Measurements from ENCODE around the gene TIGD3. TPM values are rescaled to one million over a fixed set of nuclear protein-coding genes. Genes with fewer than 3 reads are reported as not detected.

The TIGD3 gene
- total RNA-seq, 4 donors from 2014 or later: 0.30 to 0.59 TPM; not detected in 2

DNA sequence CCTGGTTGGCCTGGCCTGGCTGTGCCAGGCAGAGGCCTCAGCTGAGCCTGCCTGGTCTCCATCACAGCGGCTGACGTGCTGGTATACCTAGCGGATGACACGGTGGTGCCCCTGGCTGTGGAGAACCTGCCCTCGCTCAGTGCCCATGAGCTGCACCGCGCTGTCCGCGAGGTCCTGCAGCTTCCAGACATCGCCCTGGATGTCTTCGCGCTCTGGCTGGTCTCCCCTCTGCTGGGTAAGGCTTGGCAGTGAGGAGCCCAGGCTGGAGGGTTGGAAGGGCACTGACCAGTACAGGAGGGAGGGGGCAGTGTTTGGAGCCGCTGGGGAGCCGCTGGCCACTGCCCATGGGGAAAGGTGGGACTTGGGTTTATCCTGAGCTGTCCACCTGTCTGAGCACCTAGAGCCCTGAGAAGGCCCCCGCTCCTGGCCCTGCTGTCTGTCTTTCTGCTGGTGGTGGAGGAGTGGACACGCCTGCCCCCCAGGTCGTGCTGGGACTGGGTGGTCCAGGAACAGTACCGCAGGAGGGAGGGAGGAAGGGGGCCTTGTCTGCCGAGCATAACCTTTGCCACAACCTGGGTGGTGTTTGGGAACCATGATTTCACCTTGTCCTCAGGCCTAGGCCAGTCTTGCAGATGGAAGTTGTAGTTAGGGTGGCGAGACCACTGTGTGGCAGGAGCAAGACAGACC is 34.9 kb downstream of the TIGD3 start:
- no peaks in the 10 kb centered on the region for H3K27me3 ChIP-seq
- H3K4me3 ChIP-seq: peak overlapping the region; percentile 2 to 93 (median 52)
- 50 to 75% methylated on average over 6 to 16 of the region's 20 CpGs for WGBS, 2 donors
- peak overlapping the region; percentile 78 to 99 (median 96) for H3K27ac ChIP-seq
- H3K9me3 ChIP-seq: no peaks in the 10 kb centered on the region
- no peak for DNase-seq (ENCODE audit: low spot score in 2 of 2)
- peaks cover 0 to 34% (median 10%) of the 10 kb centered on the region in 3 donors for H3K36me3 ChIP-seq
- TF ChIP-seq EP300 (IDR thresholded peaks at IDR 0.05) (no peak), POLR2A (IDR thresholded peaks at IDR 0.05) (no peak)
- H3K4me1 ChIP-seq: peaks cover 0 to 94% (median 78%) of the 10 kb centered on the region in 4 donors

DNA sequence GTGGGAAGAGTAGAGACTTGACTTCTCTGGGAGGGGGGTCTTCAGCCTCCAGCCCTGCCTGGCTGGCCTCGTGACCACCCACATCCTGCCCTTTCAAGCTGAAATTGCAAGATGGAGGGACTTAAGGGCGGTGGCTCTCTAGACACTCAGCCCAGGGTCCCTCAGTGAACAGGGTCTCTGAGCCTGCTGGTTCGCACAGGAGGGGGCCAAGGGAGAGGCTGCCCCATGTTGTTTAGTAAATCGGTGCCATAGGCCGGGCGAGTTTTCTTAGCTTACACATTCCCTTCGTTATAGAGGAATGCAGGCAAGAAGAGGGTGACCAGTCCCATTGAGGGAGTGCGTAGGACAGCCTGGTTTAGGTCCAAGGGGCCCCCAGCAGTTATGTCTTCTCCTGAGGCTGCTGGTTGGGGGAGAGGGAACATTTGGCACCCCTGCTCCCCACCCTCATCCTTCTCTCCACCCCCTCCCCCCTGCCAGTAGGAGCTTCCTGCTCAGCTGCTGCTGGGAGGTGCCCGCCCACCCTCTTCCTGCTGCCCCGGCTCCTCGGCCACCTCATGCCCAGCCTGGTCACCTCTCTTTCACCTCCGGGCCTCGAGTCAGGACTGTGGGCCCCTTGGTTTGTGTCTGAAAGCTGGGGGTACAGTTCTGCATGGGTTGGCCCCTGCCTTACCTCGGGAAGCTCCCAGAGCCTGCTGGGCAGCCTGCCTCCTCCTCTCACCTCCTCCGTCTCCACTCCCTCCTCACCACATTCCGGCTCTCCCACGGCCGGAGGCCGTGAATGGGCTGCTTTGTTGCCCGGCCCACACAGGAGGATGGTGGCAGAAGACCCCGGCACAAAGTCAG is 35.8 kb downstream of the TIGD3 start:
- Histone ChIP-seq H3K9me3 (no peaks in the 10 kb centered on the region), H3K27ac (peak overlapping the region; percentile 78 to 99 (median 96)), H3K4me1 (peaks cover 0 to 85% (median 72%) of the 10 kb centered on the region in 4 donors), H3K4me3 (peak overlapping the region in 2 of 4 donors; percentile 15 to 84), H3K36me3 (peaks cover 0 to 43% (median 12%) of the 10 kb centered on the region in 3 donors), H3K27me3 (no peaks in the 10 kb centered on the region)
- DNase-seq (ENCODE audit: low spot score in 2 of 2): no peak
- 16 to 25% methylated on average over 19 to 21 of the region's 21 CpGs for WGBS, 2 donors
- TF ChIP-seq POLR2A (IDR thresholded peaks at IDR 0.05) (no peak), EP300 (IDR thresholded peaks at IDR 0.05) (peak in 1 of 2 donors; percentile 71)

DNA sequence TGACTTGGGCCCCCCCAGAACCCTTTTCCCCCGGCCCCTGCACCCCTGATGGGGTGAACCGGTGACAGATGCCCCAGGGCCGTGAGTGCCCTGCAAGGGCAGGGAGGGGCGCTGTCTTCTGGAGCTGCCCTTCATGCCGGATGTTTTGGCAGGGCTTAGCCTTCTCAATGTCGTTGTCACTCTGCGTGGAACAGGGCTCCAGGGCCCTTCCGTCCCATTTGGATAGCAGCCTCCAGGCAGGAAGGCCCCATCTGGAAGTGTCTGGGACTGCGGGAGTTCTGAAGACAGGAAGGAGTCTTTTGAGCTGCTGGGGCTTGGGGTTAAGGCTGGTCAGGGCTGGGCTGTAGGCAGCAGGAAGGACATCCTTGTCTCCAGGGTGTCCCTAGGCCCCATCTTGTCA is 36.4 kb downstream of the TIGD3 start:
- Histone ChIP-seq H3K4me1 (peaks cover 0 to 79% (median 65%) of the 10 kb centered on the region in 4 donors), H3K9me3 (no peaks in the 10 kb centered on the region), H3K4me3 (peak overlapping the region in 2 of 4 donors; percentile 15 to 84), H3K36me3 (peaks cover 0 to 49% (median 18%) of the 10 kb centered on the region in 3 donors), H3K27me3 (no peaks in the 10 kb centered on the region), H3K27ac (peak overlapping the region; percentile 78 to 99 (median 96))
- TF ChIP-seq EP300 (IDR thresholded peaks at IDR 0.05): no peak
- TF ChIP-seq, protein P1, sequence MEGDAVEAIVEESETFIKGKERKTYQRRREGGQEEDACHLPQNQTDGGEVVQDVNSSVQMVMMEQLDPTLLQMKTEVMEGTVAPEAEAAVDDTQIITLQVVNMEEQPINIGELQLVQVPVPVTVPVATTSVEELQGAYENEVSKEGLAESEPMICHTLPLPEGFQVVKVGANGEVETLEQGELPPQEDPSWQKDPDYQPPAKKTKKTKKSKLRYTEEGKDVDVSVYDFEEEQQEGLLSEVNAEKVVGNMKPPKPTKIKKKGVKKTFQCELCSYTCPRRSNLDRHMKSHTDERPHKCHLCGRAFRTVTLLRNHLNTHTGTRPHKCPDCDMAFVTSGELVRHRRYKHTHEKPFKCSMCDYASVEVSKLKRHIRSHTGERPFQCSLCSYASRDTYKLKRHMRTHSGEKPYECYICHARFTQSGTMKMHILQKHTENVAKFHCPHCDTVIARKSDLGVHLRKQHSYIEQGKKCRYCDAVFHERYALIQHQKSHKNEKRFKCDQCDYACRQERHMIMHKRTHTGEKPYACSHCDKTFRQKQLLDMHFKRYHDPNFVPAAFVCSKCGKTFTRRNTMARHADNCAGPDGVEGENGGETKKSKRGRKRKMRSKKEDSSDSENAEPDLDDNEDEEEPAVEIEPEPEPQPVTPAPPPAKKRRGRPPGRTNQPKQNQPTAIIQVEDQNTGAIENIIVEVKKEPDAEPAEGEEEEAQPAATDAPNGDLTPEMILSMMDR (IDR thresholded peaks at IDR 0.05): peak in 1 of 5 experiments; percentile 22
- TF ChIP-seq POLR2A (IDR thresholded peaks at IDR 0.05): no peak
- DNase-seq (ENCODE audit: low spot score in 2 of 2): no peak
- WGBS, 2 donors: 15 to 23% methylated on average over 6 to 8 of the region's 9 CpGs

DNA sequence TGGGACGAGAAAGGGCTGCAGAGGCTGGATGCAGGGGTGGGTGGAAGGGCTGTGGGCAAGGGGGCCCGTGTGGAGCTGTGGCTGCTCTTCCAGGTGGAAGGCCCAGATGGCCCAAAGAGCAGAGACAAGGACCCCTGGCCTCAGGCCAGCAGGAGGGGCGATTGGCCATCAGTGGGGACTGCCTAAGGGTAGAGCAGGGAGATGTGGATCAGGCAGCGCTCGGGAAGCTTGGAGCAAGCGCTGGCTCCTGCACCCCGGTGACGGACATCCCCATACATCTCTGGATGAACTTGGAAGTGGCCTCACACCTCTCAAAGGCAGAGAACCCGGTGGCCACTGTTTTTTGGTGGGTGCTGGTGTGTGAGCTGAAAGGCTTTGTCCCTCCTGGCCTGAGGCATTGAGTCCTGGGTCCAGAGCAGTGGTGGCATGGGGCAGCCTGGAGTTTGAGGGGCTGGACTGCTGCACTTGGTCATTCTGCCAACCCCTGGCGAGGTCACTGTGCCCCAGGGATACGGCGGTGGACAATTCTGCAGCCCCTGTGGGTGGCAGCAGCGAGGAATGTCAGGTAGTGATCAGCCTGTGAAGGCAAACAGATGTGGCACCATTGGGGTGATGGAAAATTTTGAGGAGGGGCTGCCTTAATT is 37.8 kb downstream of the TIGD3 start:
- TF ChIP-seq EP300 (IDR thresholded peaks at IDR 0.05) (no peak), POLR2A (IDR thresholded peaks at IDR 0.05) (no peak)
- TF ChIP-seq, protein P1 (IDR thresholded peaks at IDR 0.05): no peak
- peaks cover 0 to 71% (median 60%) of the 10 kb centered on the region in 4 donors for H3K4me1 ChIP-seq
- DNase-seq (ENCODE audit: low spot score in 2 of 2): no peak
- H3K36me3 ChIP-seq: peaks cover 0 to 62% (median 26%) of the 10 kb centered on the region in 3 donors
- H3K27me3 ChIP-seq: no peaks in the 10 kb centered on the region
- H3K9me3 ChIP-seq: no peaks in the 10 kb centered on the region
- H3K4me3 ChIP-seq: no peak overlapping the region
- peak overlapping the region; percentile 61 to 99 (median 96) for H3K27ac ChIP-seq
- 72 to 75% methylated on average over 13 of the region's 13 CpGs for WGBS, 2 donors

DNA sequence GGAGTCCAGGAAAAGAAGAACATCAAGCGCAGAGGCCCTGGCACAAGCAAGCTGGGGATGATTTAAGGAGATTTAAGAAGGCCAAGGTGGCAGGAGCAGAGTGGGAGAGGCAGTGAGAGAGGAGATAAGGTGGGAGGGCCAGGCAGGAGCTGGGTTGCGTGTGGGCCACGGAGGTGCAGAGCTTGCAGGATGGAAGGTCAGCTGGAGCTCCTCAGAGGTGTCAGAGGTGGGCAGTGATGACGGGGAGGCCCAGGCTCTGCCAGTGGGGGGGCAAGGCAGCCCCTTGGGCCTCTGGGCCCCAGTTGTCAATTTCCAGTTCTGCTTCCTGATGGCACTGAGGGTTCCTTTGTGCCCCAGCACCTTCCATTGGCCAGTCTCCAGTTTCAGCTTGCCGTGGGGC is 38.3 kb downstream of the TIGD3 start:
- 69% methylated on average over 5 of the region's 5 CpGs for WGBS, 2 donors
- Histone ChIP-seq H3K4me1 (peaks cover 0 to 65% (median 54%) of the 10 kb centered on the region in 4 donors), H3K27me3 (no peaks in the 10 kb centered on the region), H3K4me3 (no peak overlapping the region), H3K36me3 (peaks cover 0 to 68% (median 26%) of the 10 kb centered on the region in 3 donors), H3K9me3 (no peaks in the 10 kb centered on the region), H3K27ac (peak overlapping the region; percentile 61 to 99 (median 96))
- DNase-seq (ENCODE audit: low spot score in 2 of 2): no peak
- TF ChIP-seq EP300 (IDR thresholded peaks at IDR 0.05) (no peak), POLR2A (IDR thresholded peaks at IDR 0.05) (no peak)

DNA sequence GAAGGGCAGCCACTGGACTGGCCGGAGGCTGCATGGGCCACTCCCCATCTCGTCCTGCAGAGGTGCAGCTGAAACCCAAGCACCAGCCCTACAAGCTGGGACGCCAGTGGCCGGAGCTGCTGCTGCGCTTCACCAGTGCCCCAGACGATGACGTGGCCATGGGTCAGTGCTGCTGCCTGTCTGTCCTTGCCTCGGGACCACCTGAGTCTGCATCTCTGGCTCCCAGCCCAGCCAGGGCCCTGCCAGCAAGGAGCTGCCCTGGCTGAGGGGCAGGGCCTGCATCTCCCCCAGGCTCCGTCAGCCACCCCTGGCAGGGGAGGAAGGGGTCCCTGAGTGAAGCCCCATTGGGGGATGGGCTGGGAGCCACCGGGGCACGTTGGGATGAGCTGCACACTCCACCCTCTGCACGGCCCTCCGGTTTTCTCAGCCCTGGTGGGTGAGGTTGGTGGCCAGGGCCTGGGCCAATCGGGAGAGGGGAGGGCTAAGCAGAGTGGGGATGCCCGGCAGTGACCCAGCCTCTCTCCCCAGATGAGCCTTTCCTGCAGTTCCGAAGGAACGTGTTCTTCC is 39.0 kb downstream of the TIGD3 start:
- no peak for TF ChIP-seq POLR2A (IDR thresholded peaks at IDR 0.05)
- TF ChIP-seq EP300 (IDR thresholded peaks at IDR 0.05): no peak
- TF ChIP-seq, protein P1 (IDR thresholded peaks at IDR 0.05): no peak
- no peak for DNase-seq (ENCODE audit: low spot score in 2 of 2)
- WGBS, 2 donors: 75 to 81% methylated on average over 7 to 17 of the region's 17 CpGs

More for the DNA sequence above, 39.0 kb downstream of the TIGD3 start:
- H3K36me3 ChIP-seq: peaks cover 0 to 75% (median 26%) of the 10 kb centered on the region in 3 donors
- H3K27me3 ChIP-seq: no peaks in the 10 kb centered on the region
- H3K27ac ChIP-seq: peak overlapping the region; percentile 61 to 99 (median 96)
- no peaks in the 10 kb centered on the region for H3K9me3 ChIP-seq
- H3K4me3 ChIP-seq: no peak overlapping the region
- peaks cover 0 to 58% (median 47%) of the 10 kb centered on the region in 4 donors for H3K4me1 ChIP-seq

All from tibial nerve (tissue), 4 donors.